LoVo (cell line): ENCODE measurements around the gene CHST14.

ENCODE experiments used
- DNase-seq: peaks from one replicate; pipeline ENCODE4 v3.0.0-alpha.2; 2016; ENCODE audit warnings: low spot score

CHST14 gene

GRCh38 chr15:40463886-40464545, 6.8 kb upstream of the CHST14 start:
- no peak for DNase-seq

GRCh38 chr15:40464595-40465185, 6.1 kb upstream of the CHST14 start:
- DNase-seq = no peak

- DNase-seq = no peak
Measured at GRCh38 chr15:40465939-40466338, 4.8 kb upstream of the CHST14 start.

- no peak for DNase-seq
Measured at GRCh38 chr15:40466426-40467260, 4.1 kb upstream of the CHST14 start.

GRCh38 chr15:40467261-40467615, 3.5 kb upstream of the CHST14 start:
- no peak for DNase-seq

GRCh38 chr15:40468898-40469331, 1.9 kb upstream of the CHST14 start:
- DNase-seq = no peak

- DNase-seq = no peak
Measured at GRCh38 chr15:40469776-40470390, 901 bp upstream of the CHST14 start.

GRCh38 chr15:40471105-40471807, 472 bp downstream of the CHST14 start:
- DNase-seq = no peak

- DNase-seq = peak; percentile 15
Measured at GRCh38 chr15:40471808-40472150, 995 bp downstream of the CHST14 start.

- DNase-seq = no peak
Measured at GRCh38 chr15:40472171-40472727, 1.5 kb downstream of the CHST14 start.

GRCh38 chr15:40474581-40474980, 3.8 kb downstream of the CHST14 start:
- DNase-seq = no peak

GRCh38 chr15:40477642-40478327, 7.0 kb downstream of the CHST14 start:
- no peak for DNase-seq

GRCh38 chr15:40479024-40479423, 8.2 kb downstream of the CHST14 start:
- DNase-seq = no peak

GRCh38 chr15:40481341-40482074, 10.7 kb downstream of the CHST14 start:
- DNase-seq = no peak

- no peak for DNase-seq
Measured at GRCh38 chr15:40483919-40484318, 13.1 kb downstream of the CHST14 start.

GRCh38 chr15:40486066-40486770, 15.4 kb downstream of the CHST14 start:
- DNase-seq = no peak

- no peak for DNase-seq
Measured at GRCh38 chr15:40487816-40488682, 17.3 kb downstream of the CHST14 start.

GRCh38 chr15:40489274-40490175, 18.7 kb downstream of the CHST14 start:
- no peak for DNase-seq
